ENCODE results near the gene MRPL16.
"Not testable (repeated sequence)": the region's sequence is repeated elsewhere in the genome, so short reads cannot be mapped to it uniquely, and the experiment has no call there.

MRPL16 gene

GRCh38 chr11:59810911-59811259 is 307 bp upstream of the MRPL16 start:
- no peak for DNase-seq

GRCh38 chr11:59807047-59807610 is 3.4 kb downstream of the MRPL16 start:
- no peak for DNase-seq

- no peak for DNase-seq
These were observed 6.5 kb downstream of the MRPL16 start for GRCh38 chr11:59804061-59804460.

- DNase-seq, result peak in 2 of 5 experiments; percentile 41 to 62
These were observed 7.9 kb downstream of the MRPL16 start for GRCh38 chr11:59802639-59803176.

- no peak for DNase-seq
These were observed 8.5 kb downstream of the MRPL16 start for GRCh38 chr11:59801981-59802638.

- no peak for DNase-seq
These were observed 9.3 kb downstream of the MRPL16 start for GRCh38 chr11:59801160-59801706.

- DNase-seq, result no peak
These were observed 10.1 kb downstream of the MRPL16 start for GRCh38 chr11:59800390-59801025.

- no peak for DNase-seq
These were observed 16.2 kb downstream of the MRPL16 start for GRCh38 chr11:59794417-59794816.

- DNase-seq, result no peak
These were observed 18.1 kb downstream of the MRPL16 start for GRCh38 chr11:59792507-59792906.

GRCh38 chr11:59791639-59792038 is 18.9 kb downstream of the MRPL16 start:
- no peak for DNase-seq

GRCh38 chr11:59787816-59788215 is 22.8 kb downstream of the MRPL16 start:
- DNase-seq, result no peak

- no peak for DNase-seq
These were observed 23.4 kb downstream of the MRPL16 start for GRCh38 chr11:59787255-59787588.

GRCh38 chr11:59785818-59786217 is 24.8 kb downstream of the MRPL16 start:
- DNase-seq, result no peak

- DNase-seq, result not testable (repeated sequence)
These were observed 26.1 kb downstream of the MRPL16 start for GRCh38 chr11:59784441-59784840.

- peak in 1 of 5 experiments; percentile 61 for DNase-seq
These were observed 26.9 kb downstream of the MRPL16 start for GRCh38 chr11:59783632-59784090.

- DNase-seq, result no peak
These were observed 28.5 kb downstream of the MRPL16 start for GRCh38 chr11:59782080-59782479.

- DNase-seq, result no peak
These were observed 31.1 kb downstream of the MRPL16 start for GRCh38 chr11:59779487-59779886.

GRCh38 chr11:59778122-59778521 is 32.5 kb downstream of the MRPL16 start:
- no peak for DNase-seq

- DNase-seq, result no peak
These were observed 33.5 kb downstream of the MRPL16 start for GRCh38 chr11:59777104-59777503.

GRCh38 chr11:59776210-59777066 is 34.1 kb downstream of the MRPL16 start:
- DNase-seq, result peak in 1 of 5 experiments; percentile 11

- peak in 1 of 5 experiments; percentile 78 for DNase-seq
These were observed 37.5 kb downstream of the MRPL16 start for GRCh38 chr11:59773083-59773440.

- no peak for DNase-seq
These were observed 39.0 kb downstream of the MRPL16 start for GRCh38 chr11:59771605-59772004.

- DNase-seq, result no peak
These were observed 39.7 kb downstream of the MRPL16 start for GRCh38 chr11:59770869-59771268.
